ENCODE data around the gene SCAPER. TPM values are rescaled to one million over a fixed set of nuclear protein-coding genes. Genes with fewer than 3 reads are reported as not detected.

Gene SCAPER
- total and polyA plus RNA-seq, 2 of the 4 experiments (the other 2 are of a cell fraction) = 2.9 to 9.7 TPM

DNA sequence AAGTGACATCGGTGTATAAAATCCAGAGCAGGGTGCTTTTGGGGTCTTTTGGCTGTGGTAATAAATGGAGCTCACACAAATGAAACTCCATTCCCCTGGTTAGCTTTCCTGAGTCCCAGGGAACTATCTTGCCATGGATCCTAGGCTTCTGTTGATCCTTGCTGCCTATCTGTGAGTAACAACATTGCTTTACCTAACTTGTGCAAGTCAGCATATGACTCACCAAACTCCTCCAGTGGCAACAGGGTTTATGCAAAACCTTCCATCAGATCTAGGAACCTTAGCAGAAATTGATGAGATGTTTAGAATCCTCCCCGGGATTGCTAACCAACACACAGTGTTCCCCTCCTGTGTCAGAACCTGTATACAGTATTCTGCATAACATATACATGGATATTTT is 105.4 kb downstream of the SCAPER start:
- no TSS peak for BruUV-seq (replicated peaks)
- H4K5ac ChIP-seq (ENCODE audit: low read depth, low read length) = no peak overlapping the region

More for the DNA sequence above, 105.4 kb downstream of the SCAPER start:
- H3K14ac ChIP-seq (replicated peaks; ENCODE audit: low read depth, low read length) = no peak overlapping the region
- no peak overlapping the region for H3K27ac ChIP-seq (ENCODE audit: insufficient read depth, low read length)
- peak; percentile 88 for DNase-seq
- CTCF ChIA-PET = no interaction called here
- H3K9me3 ChIP-seq (ENCODE audit: control insufficient read depth, insufficient read depth, low read length) = no peaks in the 10 kb centered on the region
- TF ChIP-seq MAFK (IDR thresholded peaks at IDR 0.05; ENCODE audit: low read depth, low read length) = peak; percentile 74
- TF ChIP-seq FOS (IDR thresholded peaks at IDR 0.05; ENCODE audit: low read depth, low read length) = peak; percentile 85
- TF ChIP-seq NFE2L2 (IDR thresholded peaks at IDR 0.05; ENCODE audit: low read depth, low read length) = peak; percentile 53; the same call in 1 of the 2 replicates
- peak; percentile 91 for TF ChIP-seq CEBPB (IDR thresholded peaks at IDR 0.05; ENCODE audit: low read depth, low read length)
- no peak for TF ChIP-seq MAZ (IDR thresholded peaks at IDR 0.05; ENCODE audit: borderline replicate concordance, low read depth, low read length)
- TF ChIP-seq, protein P1, sequence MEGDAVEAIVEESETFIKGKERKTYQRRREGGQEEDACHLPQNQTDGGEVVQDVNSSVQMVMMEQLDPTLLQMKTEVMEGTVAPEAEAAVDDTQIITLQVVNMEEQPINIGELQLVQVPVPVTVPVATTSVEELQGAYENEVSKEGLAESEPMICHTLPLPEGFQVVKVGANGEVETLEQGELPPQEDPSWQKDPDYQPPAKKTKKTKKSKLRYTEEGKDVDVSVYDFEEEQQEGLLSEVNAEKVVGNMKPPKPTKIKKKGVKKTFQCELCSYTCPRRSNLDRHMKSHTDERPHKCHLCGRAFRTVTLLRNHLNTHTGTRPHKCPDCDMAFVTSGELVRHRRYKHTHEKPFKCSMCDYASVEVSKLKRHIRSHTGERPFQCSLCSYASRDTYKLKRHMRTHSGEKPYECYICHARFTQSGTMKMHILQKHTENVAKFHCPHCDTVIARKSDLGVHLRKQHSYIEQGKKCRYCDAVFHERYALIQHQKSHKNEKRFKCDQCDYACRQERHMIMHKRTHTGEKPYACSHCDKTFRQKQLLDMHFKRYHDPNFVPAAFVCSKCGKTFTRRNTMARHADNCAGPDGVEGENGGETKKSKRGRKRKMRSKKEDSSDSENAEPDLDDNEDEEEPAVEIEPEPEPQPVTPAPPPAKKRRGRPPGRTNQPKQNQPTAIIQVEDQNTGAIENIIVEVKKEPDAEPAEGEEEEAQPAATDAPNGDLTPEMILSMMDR (conservative IDR thresholded peaks at IDR 0.05; ENCODE audit: low read depth, low read length) = no peak
- H2BK120ac ChIP-seq (ENCODE audit: low read depth, low read length) = no peak overlapping the region
- no peak overlapping the region for H2AK9ac ChIP-seq (replicated peaks; ENCODE audit: low read depth, low read length, poor library complexity)
- H2AK5ac ChIP-seq (ENCODE audit: low read depth, low read length) = no peak overlapping the region
- no peak overlapping the region for H3K4me2 ChIP-seq (ENCODE audit: low read depth, low read length)
- H4K8ac ChIP-seq (ENCODE audit: low read depth in 2 of 2, low read length in 2 of 2) = no peak overlapping the region
- H4K20me1 ChIP-seq (ENCODE audit: insufficient read depth, low read length) = no peaks in the 10 kb centered on the region; the same call in 1 of the 2 replicates
- intact Hi-C loops (cut with micrococcal nuclease) (no loop called here), dilution Hi-C loops (cut with HindIII; ENCODE audit: low sequenced_read_pairs, unreplicated experiment) (no loop called here), in situ Hi-C loops (cut with MboI; ENCODE audit: low sequenced_read_pairs) (no loop called here)
- H3K36me3 ChIP-seq (ENCODE audit: control insufficient read depth, insufficient read depth, low read length) = peaks cover 3% of the 10 kb centered on the region; the same call in 1 of the 2 replicates
- peaks cover 0 to 4% of the 10 kb centered on the region in 2 experiments; a peak in 1 of 4 replicates for H3K79me1 ChIP-seq (ENCODE audit: low read depth in 1 of 2, low read length in 2 of 2)
- H2BK20ac ChIP-seq (ENCODE audit: low read depth, low read length) = no peak overlapping the region
- no peak overlapping the region for H2AFZ ChIP-seq (replicated peaks; ENCODE audit: low read length, poor library complexity)
- no peak overlapping the region for H3K56ac ChIP-seq (ENCODE audit: extremely low read depth, insufficient read depth, low read length)
- no peak overlapping the region for H3K9ac ChIP-seq (ENCODE audit: low read depth, low read length)
- no peak overlapping the region for H4K91ac ChIP-seq (ENCODE audit: insufficient read depth, low read depth, low read length)
- ATAC-seq (ENCODE audit: low read depth) = peak; percentile 97
- peaks cover 5% of the 10 kb centered on the region; the same call in 1 of the 2 replicates for H3K9me1 ChIP-seq (ENCODE audit: insufficient read depth, low read length)
- H3K4ac ChIP-seq (ENCODE audit: low read depth, low read length) = no peak overlapping the region
- no peak overlapping the region for H3K18ac ChIP-seq (ENCODE audit: low read depth, low read length)
- no peak overlapping the region for H3K4me3 ChIP-seq (ENCODE audit: insufficient read depth, low read depth, low read length)
- H3K4me1 ChIP-seq (ENCODE audit: control insufficient read depth, insufficient read depth, low read length) = peaks cover 3% of the 10 kb centered on the region
- no peak overlapping the region for H3K23ac ChIP-seq (ENCODE audit: low read depth, low read length)
- no CpG with 5 or more reads among the region's 2 CpGs for WGBS, 2 experiments (ENCODE audit: extremely low coverage in 2 of 2, insufficient read length in 1 of 2)
- H3K27me3 ChIP-seq (ENCODE audit: control insufficient read depth, insufficient read depth, low read length) = no peaks in the 10 kb centered on the region
- POLR2A ChIA-PET (ENCODE audit: unreplicated experiment) = no interaction called here
- no peak overlapping the region for H2BK5ac ChIP-seq (ENCODE audit: low read depth, low read length, poor library complexity, severe bottlenecking)
- no peak overlapping the region for H2BK15ac ChIP-seq (ENCODE audit: low read depth, low read length)
